Upper lobe of left lung (tissue), 6 donors: Measurements from ENCODE around the gene ADAP1. TPM values are rescaled to one million over a fixed set of nuclear protein-coding genes. Genes with fewer than 3 reads are reported as not detected.
"Not testable (repeated sequence)": the region's sequence is repeated elsewhere in the genome, so short reads cannot be mapped to it uniquely, and the experiment has no call there.

Source experiments
- ATAC-seq, 2 donors: fragments of 200-7000 bp; cut with Tn5 transposase; one replicate each; pipeline ENCODE4 v1.9.1; 2022; ENCODE audit warnings: mild to moderate bottlenecking in 2 of 2, moderate library complexity in 2 of 2; ENCODE audit not compliant: low FRiP score in 2 of 2
- DNase-seq, 2 donors: peaks; one replicate each; pipeline ENCODE4 v3.0.0-alpha.2; 2019 to 2020
- H3K27ac ChIP-seq, 4 donors: fragments of 200-600 bp; sonication (generic); one replicate each; pipeline ENCODE4 v1.5.1; 2016 to 2019
- H3K27me3 ChIP-seq, 4 donors: fragments of 200-600 bp; sonication (generic); one replicate each; pipeline ENCODE4 v1.5.1; 2017 to 2019
- H3K36me3 ChIP-seq, 4 donors: fragments of 200-600 bp; sonication (generic); one replicate each; pipeline ENCODE4 v1.5.1; 2016 to 2019
- H3K4me1 ChIP-seq, 4 donors: fragments of 200-600 bp; sonication (generic); one replicate each; pipeline ENCODE4 v1.5.1; 2018 to 2019
- H3K4me3 ChIP-seq, 4 donors: fragments of 200-600 bp; sonication (generic); one replicate each; pipeline ENCODE4 v1.5.1; 2017 to 2019; ENCODE audit warnings: mild to moderate bottlenecking in 2 of 4, moderate library complexity in 1 of 4
- H3K9me3 ChIP-seq, 4 donors: fragments of 200-600 bp; sonication (generic); one replicate each; pipeline ENCODE4 v1.5.1; 2018 to 2019
- CTCF ChIP-seq, 6 experiments: fragments of 450-650 bp in 4 of 6; fragments of 200-600 bp in 2 of 6; sonication (generic) in 2 of 6; IDR thresholded peaks; one replicate each; pipeline ENCODE4 v1.5.1; 2016 to 2019; ENCODE audit warnings: antibody characterized with exemption in 6 of 6
- EP300 ChIP-seq, 4 donors: sonication (generic); formaldehyde crosslinking; IDR thresholded peaks; one replicate each; pipeline ENCODE4 v1.5.1; 2017; ENCODE audit warnings: antibody characterized with exemption in 4 of 4, control low read depth in 2 of 4
- POLR2A ChIP-seq, 4 donors: fragments of 450-650 bp; IDR thresholded peaks; one replicate each; pipeline ENCODE4 v1.5.1; 2016 to 2017; ENCODE audit warnings: antibody characterized with exemption in 4 of 4, mild to moderate bottlenecking in 2 of 4
- POLR2AphosphoS5 ChIP-seq, 2 donors: sonication (generic); formaldehyde crosslinking; IDR thresholded peaks; one replicate each; pipeline ENCODE4 v1.5.1; 2017; ENCODE audit warnings: antibody characterized with exemption in 2 of 2
- WGBS, 2 donors: methylation state at CpG; one replicate each; pipeline ENCODE4 v1.1.5; 2017 to 2018; 5-methylcytosine and 5-hydroxymethylcytosine counted together
- total RNA-seq, 6 donors: library from RNA; depleted of rRNA in 4 of 6; stranded (reverse); fragments of >200 nt in 4 of 6; gene quantifications; one replicate each; pipeline versions ENCODE4 v1.1.0 to v1.2.1, GENCODE V29; 2016 to 2021
- donor health status: DM: no; HTN: no; CAD: no; lungs with moderate emphysema.
- donor health status: DM: no; HTN: yes; CAD: no; lungs with severe emphysema.

Gene ADAP1
- total RNA-seq, 6 donors from 2014 or later, result 31.0 to 109 (median 37.5) TPM

GRCh38 chr7:960269-960871 is 5.9 kb upstream of the ADAP1 start:
- Histone ChIP-seq H3K9me3 (no peaks in the 10 kb centered on the region), H3K36me3 (no peaks in the 10 kb centered on the region), H3K27me3 (no peaks in the 10 kb centered on the region), H3K27ac (no peak overlapping the region), H3K4me1 (peaks cover 21 to 38% (median 26%) of the 10 kb centered on the region in 4 donors), H3K4me3 (no peak overlapping the region)
- DNase-seq (peak in 1 of 2 donors; percentile 59), ATAC-seq (no peak)
- no peak for TF ChIP-seq CTCF (IDR thresholded peaks at IDR 0.05)
- TF ChIP-seq POLR2A (IDR thresholded peaks at IDR 0.05), result no peak
- no peak for TF ChIP-seq EP300 (IDR thresholded peaks at IDR 0.05)
- TF ChIP-seq POLR2AphosphoS5 (IDR thresholded peaks at IDR 0.05), result no peak
- 75 to 77% methylated on average over 22 to 31 of the region's 31 CpGs for WGBS, 2 donors

GRCh38 chr7:959740-960139 is 5.3 kb upstream of the ADAP1 start:
- 91 to 92% methylated on average over 10 of the region's 10 CpGs for WGBS, 2 donors
- not testable (repeated sequence) for H3K4me3 ChIP-seq, H3K36me3 ChIP-seq, ATAC-seq, DNase-seq, H3K27me3 ChIP-seq, H3K9me3 ChIP-seq, H3K27ac ChIP-seq
- peaks cover 23 to 38% (median 25%) of the 10 kb centered on the region in 4 donors for H3K4me1 ChIP-seq

- no peaks in the 10 kb centered on the region for H3K9me3 ChIP-seq
- H3K4me1 ChIP-seq, result peaks cover 18 to 37% (median 21%) of the 10 kb centered on the region in 4 donors
- no peaks in the 10 kb centered on the region for H3K36me3 ChIP-seq
- TF ChIP-seq POLR2A (IDR thresholded peaks at IDR 0.05), result no peak
- no peak for TF ChIP-seq EP300 (IDR thresholded peaks at IDR 0.05)
- TF ChIP-seq CTCF (IDR thresholded peaks at IDR 0.05), result no peak
- no peak for TF ChIP-seq POLR2AphosphoS5 (IDR thresholded peaks at IDR 0.05)
- DNase-seq, result peak in 1 of 2 donors; percentile 39
- no peak overlapping the region for H3K27ac ChIP-seq
- ATAC-seq, result no peak
- 76 to 90% methylated on average over 20 of the region's 20 CpGs for WGBS, 2 donors
- H3K4me3 ChIP-seq, result no peak overlapping the region
- H3K27me3 ChIP-seq, result peaks cover 0 to 2% (median 0%) of the 10 kb centered on the region in 4 donors
Observed at GRCh38 chr7:959271-959670, 4.8 kb upstream of the ADAP1 start.

- ATAC-seq (no peak), DNase-seq (peak in 1 of 2 donors; percentile 68)
- H3K36me3 ChIP-seq, result no peaks in the 10 kb centered on the region
- no peaks in the 10 kb centered on the region for H3K9me3 ChIP-seq
- H3K4me1 ChIP-seq, result peaks cover 15 to 37% (median 18%) of the 10 kb centered on the region in 4 donors
- no peak overlapping the region for H3K4me3 ChIP-seq
- WGBS, 2 donors, result 74 to 78% methylated on average over 30 to 36 of the region's 36 CpGs
- peak overlapping the region in 1 of 4 donors; percentile 50 for H3K27ac ChIP-seq
- peaks cover 0 to 2% (median 0%) of the 10 kb centered on the region in 4 donors for H3K27me3 ChIP-seq
- TF ChIP-seq CTCF (IDR thresholded peaks at IDR 0.05), result no peak
- no peak for TF ChIP-seq EP300 (IDR thresholded peaks at IDR 0.05)
- no peak for TF ChIP-seq POLR2AphosphoS5 (IDR thresholded peaks at IDR 0.05)
- no peak for TF ChIP-seq POLR2A (IDR thresholded peaks at IDR 0.05)
Observed at GRCh38 chr7:958221-959200, 4.0 kb upstream of the ADAP1 start.
